Ishikawa (cell line): Measurements from ENCODE around the gene JMJD4.

Experiments used
- CEBPB ChIP-seq: IDR thresholded peaks from 2 replicates; pipeline ENCODE4 v1.6.1; 2012
- CREB1 ChIP-seq: IDR thresholded peaks from 2 replicates; pipeline ENCODE4 v1.6.1; 2012; ENCODE audit warnings: low read depth
- EGR1 ChIP-seq: IDR thresholded peaks from 2 replicates; pipeline ENCODE4 v1.6.1; 2012
- EP300 ChIP-seq: IDR thresholded peaks from 2 replicates; pipeline ENCODE4 v1.6.1; 2012; ENCODE audit warnings: borderline replicate concordance
- FOXM1 ChIP-seq: IDR thresholded peaks from 2 replicates; pipeline ENCODE4 v1.6.1; 2012; ENCODE audit warnings: low read depth, borderline replicate concordance
- NFIC ChIP-seq: IDR thresholded peaks from 2 replicates; pipeline ENCODE4 v1.6.1; 2012
- RAD21 ChIP-seq: IDR thresholded peaks from 2 replicates; pipeline ENCODE4 v1.6.1; 2012; ENCODE audit warnings: low read depth
- TAF1 ChIP-seq: IDR thresholded peaks from 2 replicates; pipeline ENCODE4 v1.6.1; 2012; ENCODE audit warnings: low read depth, mild to moderate bottlenecking
- TCF12 ChIP-seq: IDR thresholded peaks from 2 replicates; pipeline ENCODE4 v1.6.1; 2012; ENCODE audit warnings: low read depth
- TEAD4 ChIP-seq: IDR thresholded peaks from 2 replicates; pipeline ENCODE4 v1.6.1; 2012
- YY1 ChIP-seq: IDR thresholded peaks from 2 replicates; pipeline ENCODE4 v1.6.1; 2012; ENCODE audit warnings: low read depth
- ZBTB7A ChIP-seq: IDR thresholded peaks from 2 replicates; pipeline ENCODE4 v1.6.1; 2012; ENCODE audit warnings: low read depth
- TF ChIP-seq, protein P1 (sequence below): IDR thresholded peaks from 2 replicates; pipeline ENCODE4 v1.6.1; 2012; ENCODE audit warnings: low read depth, mild to moderate bottlenecking
- TF ChIP-seq, protein P2 (sequence below): IDR thresholded peaks from 2 replicates; pipeline ENCODE4 v1.6.1; 2012
- TF ChIP-seq, protein P3 (sequence below): IDR thresholded peaks from 2 replicates; pipeline ENCODE4 v1.6.1; 2012

Gene JMJD4

DNA sequence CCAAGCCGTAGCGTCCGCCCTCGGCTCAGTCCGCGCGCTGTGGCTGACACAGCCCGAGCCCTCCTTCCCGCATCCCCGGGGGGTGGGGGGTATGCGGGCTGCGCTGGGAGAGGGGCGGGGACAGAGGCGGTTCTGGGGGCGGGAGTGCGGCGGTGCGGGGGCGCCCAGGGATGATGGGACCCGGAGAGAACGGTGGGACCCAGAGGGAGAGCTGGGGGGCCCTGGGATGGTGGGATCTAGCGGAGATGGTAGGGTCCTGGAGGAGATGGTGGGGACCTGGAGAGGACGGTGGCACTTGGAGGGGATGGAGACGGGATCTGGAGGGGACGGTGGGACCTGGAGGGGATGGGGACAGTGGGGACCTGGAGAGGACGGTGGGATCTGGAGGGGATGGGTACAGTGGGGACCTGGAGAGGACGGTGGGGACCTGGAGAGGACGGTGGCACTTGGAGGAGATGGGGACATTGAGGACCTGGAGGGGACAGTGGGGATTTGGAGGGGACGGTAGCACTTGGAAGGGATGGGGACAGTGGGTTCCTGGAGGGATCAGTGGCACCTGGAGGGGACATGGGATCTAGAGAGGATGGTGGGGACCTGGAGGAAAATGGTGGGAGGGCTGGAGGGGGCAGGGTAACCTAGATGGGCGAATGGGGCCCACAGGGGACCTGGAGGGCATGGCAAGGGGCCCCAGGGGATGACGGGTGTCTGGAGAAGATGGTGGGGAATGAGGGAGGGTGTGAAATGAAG is 610 bp upstream of the JMJD4 start:
- TF ChIP-seq, protein P1, sequence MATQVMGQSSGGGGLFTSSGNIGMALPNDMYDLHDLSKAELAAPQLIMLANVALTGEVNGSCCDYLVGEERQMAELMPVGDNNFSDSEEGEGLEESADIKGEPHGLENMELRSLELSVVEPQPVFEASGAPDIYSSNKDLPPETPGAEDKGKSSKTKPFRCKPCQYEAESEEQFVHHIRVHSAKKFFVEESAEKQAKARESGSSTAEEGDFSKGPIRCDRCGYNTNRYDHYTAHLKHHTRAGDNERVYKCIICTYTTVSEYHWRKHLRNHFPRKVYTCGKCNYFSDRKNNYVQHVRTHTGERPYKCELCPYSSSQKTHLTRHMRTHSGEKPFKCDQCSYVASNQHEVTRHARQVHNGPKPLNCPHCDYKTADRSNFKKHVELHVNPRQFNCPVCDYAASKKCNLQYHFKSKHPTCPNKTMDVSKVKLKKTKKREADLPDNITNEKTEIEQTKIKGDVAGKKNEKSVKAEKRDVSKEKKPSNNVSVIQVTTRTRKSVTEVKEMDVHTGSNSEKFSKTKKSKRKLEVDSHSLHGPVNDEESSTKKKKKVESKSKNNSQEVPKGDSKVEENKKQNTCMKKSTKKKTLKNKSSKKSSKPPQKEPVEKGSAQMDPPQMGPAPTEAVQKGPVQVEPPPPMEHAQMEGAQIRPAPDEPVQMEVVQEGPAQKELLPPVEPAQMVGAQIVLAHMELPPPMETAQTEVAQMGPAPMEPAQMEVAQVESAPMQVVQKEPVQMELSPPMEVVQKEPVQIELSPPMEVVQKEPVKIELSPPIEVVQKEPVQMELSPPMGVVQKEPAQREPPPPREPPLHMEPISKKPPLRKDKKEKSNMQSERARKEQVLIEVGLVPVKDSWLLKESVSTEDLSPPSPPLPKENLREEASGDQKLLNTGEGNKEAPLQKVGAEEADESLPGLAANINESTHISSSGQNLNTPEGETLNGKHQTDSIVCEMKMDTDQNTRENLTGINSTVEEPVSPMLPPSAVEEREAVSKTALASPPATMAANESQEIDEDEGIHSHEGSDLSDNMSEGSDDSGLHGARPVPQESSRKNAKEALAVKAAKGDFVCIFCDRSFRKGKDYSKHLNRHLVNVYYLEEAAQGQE: no peak
- no peak for TF ChIP-seq TEAD4
- no peak for TF ChIP-seq TCF12
- no peak for TF ChIP-seq EP300
- TF ChIP-seq, protein P2, sequence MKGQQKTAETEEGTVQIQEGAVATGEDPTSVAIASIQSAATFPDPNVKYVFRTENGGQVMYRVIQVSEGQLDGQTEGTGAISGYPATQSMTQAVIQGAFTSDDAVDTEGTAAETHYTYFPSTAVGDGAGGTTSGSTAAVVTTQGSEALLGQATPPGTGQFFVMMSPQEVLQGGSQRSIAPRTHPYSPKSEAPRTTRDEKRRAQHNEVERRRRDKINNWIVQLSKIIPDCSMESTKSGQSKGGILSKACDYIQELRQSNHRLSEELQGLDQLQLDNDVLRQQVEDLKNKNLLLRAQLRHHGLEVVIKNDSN: no peak
- no peak for TF ChIP-seq CREB1
- no peak for TF ChIP-seq YY1
- TF ChIP-seq RAD21: no peak
- TF ChIP-seq ZBTB7A: no peak
- TF ChIP-seq TAF1: no peak
- TF ChIP-seq EGR1: no peak
- TF ChIP-seq FOXM1: no peak
- TF ChIP-seq CEBPB: no peak
- TF ChIP-seq NFIC: no peak
- TF ChIP-seq, protein P3, sequence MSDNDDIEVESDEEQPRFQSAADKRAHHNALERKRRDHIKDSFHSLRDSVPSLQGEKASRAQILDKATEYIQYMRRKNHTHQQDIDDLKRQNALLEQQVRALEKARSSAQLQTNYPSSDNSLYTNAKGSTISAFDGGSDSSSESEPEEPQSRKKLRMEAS: no peak

DNA sequence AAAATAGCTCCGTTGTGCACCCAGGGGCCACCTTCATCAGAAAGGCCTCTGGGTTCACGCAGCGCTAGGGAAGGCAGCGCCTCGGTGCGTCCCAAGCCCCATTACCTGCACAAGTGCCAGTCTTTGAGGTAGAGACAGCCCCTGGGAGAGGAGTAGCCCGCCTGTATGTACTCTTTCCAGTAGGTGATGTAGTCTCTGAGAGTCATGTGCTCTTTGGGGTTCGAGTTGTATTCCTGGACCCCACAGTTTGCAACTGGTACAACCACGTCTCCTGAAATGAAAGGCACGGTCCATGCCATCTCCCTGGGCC is 601 bp downstream of the JMJD4 start:
- TF ChIP-seq EGR1: no peak
- TF ChIP-seq TEAD4: no peak
- no peak for TF ChIP-seq NFIC
- TF ChIP-seq ZBTB7A: no peak
- no peak for TF ChIP-seq RAD21
- no peak for TF ChIP-seq TCF12
- TF ChIP-seq CREB1: no peak
- TF ChIP-seq, protein P1: no peak
- no peak for TF ChIP-seq CEBPB
- TF ChIP-seq YY1: no peak
- TF ChIP-seq, protein P3: no peak
- TF ChIP-seq EP300: no peak
- no peak for TF ChIP-seq FOXM1
- TF ChIP-seq, protein P2: no peak

DNA sequence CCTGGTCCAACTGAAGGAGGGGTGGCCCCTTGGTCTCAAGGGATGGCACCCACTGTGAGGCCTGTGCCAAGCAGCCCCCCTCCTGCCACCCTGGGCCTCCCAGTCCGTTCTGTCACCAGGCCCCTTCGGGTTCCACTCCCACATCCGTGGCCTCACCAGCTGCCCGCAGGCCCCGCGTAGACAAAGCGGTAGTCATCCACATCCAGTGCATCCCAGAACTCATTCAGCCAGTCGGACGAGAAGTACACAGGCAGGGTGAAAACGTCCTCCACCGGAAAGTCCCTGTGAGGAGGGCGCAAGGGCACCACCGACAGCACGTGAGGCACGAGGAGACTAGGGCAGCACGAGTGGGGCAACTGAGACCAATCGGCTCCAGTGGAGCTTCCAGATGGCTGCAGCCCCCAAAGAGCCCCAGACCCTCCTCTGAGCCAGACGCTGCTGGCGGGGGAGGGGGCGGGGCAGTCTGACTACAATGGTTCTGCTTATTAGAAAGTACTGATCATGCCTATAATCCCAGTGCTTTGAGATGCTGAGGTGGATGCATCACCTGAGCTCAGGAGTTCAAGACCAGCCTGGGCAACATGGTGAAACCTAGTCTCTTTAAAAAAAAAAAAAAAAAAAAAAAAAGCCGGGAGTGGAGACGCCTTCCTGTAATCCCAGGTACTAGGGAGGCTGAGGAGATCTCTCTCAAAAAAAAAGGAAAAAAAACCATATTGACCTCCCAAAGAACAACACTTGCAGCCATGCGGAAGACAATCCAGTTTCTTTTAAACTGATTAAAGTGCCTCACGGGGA is 1.2 kb downstream of the JMJD4 start:
- no peak for TF ChIP-seq TCF12

DNA sequence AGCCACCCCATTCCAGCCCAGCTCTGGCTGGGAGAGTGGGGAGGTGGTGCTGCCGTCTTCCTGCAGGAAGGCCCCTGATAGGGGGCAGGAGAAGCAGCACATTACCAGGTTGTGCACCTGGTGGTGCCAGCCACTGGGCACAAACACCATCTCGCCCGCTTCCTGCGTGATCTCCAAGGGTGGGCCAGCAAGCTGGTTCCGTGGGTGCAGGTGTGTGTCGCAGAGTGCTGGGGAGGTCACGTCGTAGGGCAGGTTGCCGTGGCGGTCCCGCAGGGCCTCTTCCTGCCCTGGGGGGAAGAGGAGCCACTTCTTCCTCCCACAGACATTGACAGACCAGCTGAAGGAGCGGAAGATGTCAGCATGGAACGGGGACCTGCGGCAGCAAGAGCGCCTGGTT is 1.8 kb downstream of the JMJD4 start:
- no peak for TF ChIP-seq RAD21

DNA sequence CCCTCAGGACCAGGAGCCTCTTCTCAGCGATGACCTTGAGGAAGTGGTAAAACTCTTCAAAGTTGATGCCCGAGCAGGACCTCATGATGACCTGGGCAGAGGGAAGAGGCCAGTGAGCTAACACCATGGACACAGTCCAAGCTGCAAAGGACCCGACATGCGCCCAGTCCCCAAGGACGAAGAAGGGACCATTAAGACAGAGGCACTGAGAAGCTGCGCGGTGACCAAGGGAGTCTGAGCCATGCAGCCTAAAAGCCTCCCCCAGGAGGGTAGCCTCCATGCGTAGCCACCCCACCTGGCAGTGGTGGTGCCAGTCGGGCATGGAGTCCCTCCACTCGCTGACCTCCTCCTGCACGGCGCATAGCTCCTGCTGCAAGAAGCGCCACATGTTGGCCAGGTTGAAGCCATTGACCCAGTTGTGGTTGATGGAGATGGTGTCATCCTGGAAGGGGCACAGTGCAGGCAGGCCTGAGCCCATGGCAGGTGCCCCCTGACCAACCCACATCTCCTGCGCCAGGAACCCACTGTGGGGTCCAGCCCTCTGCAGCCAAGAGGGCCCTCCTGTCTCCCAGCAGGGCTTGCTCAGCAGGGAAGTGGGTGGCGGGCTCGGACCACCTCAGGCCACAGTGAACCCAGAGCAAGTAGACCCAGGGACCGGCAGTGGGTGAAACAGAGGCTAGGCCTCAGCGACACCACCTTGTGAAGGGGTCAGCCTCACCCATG is 2.4 kb downstream of the JMJD4 start:
- TF ChIP-seq TCF12 (no peak), FOXM1 (no peak), NFIC (no peak), TEAD4 (no peak), EGR1 (no peak), RAD21 (no peak), TAF1 (no peak), YY1 (no peak), CEBPB (no peak), CREB1 (no peak), EP300 (no peak), ZBTB7A (no peak)
- TF ChIP-seq, protein P3: no peak
- TF ChIP-seq, protein P1: no peak
- TF ChIP-seq, protein P2: no peak
